GM12891 (cell line): ENCODE data around the gene FAH.

ENCODE experiments used
- POLR2A ChIP-seq: IDR thresholded peaks from 2 replicates; pipeline ENCODE4 v1.6.1; 2011; ENCODE audit warnings: low read depth, low read length, control low read depth
- POLR2AphosphoS5 ChIP-seq: IDR thresholded peaks from 2 replicates; pipeline ENCODE4 v1.6.1; 2011; ENCODE audit warnings: low read depth, low read length, control low read depth
- POU2F2 ChIP-seq: IDR thresholded peaks from 2 replicates; pipeline ENCODE4 v1.6.1; 2011; ENCODE audit warnings: low read depth, mild to moderate bottlenecking, control low read depth, low read length, moderate library complexity
- SPI1 ChIP-seq: IDR thresholded peaks from 2 replicates; pipeline ENCODE4 v1.6.1; 2011; ENCODE audit warnings: low read depth, low read length, control low read depth
- TAF1 ChIP-seq: IDR thresholded peaks from 2 replicates; pipeline ENCODE4 v1.6.1; 2011; ENCODE audit warnings: low read depth, low read length, control low read depth

- TF ChIP-seq POLR2AphosphoS5 (no peak), POLR2A (no peak), TAF1 (no peak), SPI1 (no peak), POU2F2 (no peak)
Observed at GRCh38 chr15:80191198-80191597, 38.4 kb downstream of the FAH start.
